ENCODE measurements around the gene AKAP7. TPM values are rescaled to one million over a fixed set of nuclear protein-coding genes. Genes with fewer than 3 reads are reported as not detected.

AKAP7 gene
- total RNA-seq, 1 donor from 2014 or later = 10.9 TPM

GRCh38 chr6:131134980-131135243, 355 bp upstream of the AKAP7 start:
- Histone ChIP-seq H3K4me1 (peaks cover 25% of the 10 kb centered on the region), H3K4me3 (peak overlapping the region; percentile 81), H3K27me3 (ENCODE audit: low read depth) (no peaks in the 10 kb centered on the region), H3K9me3 (replicated peaks) (no peaks in the 10 kb centered on the region), H3K27ac (replicated peaks) (peak overlapping the region; percentile 95), H3K36me3 (no peaks in the 10 kb centered on the region)
- TF ChIP-seq CTCF (IDR thresholded peaks at IDR 0.05; ENCODE audit: borderline replicate concordance) = no peak
- no peak for DNase-seq
- intact Hi-C loops (cut with micrococcal nuclease) = no loop called here

DNA sequence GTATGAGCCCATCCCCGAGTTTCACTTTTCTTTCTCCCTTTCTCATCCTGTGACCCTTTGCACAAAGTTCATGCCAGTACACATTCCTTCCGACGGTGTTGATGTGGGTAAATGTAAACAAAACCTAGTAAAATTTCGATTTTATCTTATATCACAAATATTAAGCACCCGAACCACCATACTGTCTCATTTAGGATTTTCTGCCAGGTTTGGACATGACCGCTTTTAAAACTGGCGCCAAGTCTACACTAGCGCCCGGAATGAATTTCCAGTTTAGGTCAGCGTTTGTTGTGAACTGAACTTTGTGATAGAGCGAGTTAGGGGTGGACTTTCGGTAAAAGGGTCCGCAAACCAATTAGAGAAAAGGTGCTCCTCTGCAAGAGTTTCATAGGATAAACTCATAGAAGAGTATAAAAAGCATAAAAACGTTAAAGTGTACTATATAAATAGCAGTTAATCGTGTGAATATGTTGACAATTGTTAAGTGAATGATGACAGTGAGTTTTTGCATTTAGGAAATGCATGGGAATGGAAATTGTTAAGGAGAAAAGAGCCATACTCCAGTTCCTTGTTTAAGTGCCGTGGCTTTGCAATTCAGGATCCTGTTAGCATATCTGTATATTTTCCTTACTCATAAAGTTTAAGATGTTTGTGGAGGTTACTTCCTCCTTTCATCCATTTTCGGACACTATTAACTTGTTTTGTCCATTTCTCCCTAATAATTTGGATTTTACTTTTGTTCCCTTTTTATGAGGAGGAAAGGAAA, 937 bp downstream of the AKAP7 start:
- intact Hi-C loops (cut with micrococcal nuclease) = no loop called here
- TF ChIP-seq CTCF (IDR thresholded peaks at IDR 0.05; ENCODE audit: borderline replicate concordance) = no peak
- H3K9me3 ChIP-seq (replicated peaks) = no peaks in the 10 kb centered on the region
- peak overlapping the region; percentile 95 for H3K27ac ChIP-seq (replicated peaks)
- H3K36me3 ChIP-seq = no peaks in the 10 kb centered on the region
- DNase-seq = no peak
- H3K4me1 ChIP-seq = peaks cover 25% of the 10 kb centered on the region
- no peaks in the 10 kb centered on the region for H3K27me3 ChIP-seq (ENCODE audit: low read depth)
- peak overlapping the region; percentile 81 for H3K4me3 ChIP-seq

GRCh38 chr6:131139599-131139998, 4.3 kb downstream of the AKAP7 start:
- H3K27ac ChIP-seq (replicated peaks) = no peak overlapping the region
- intact Hi-C loops (cut with micrococcal nuclease) = no loop called here
- peaks cover 21% of the 10 kb centered on the region for H3K4me1 ChIP-seq
- TF ChIP-seq CTCF (IDR thresholded peaks at IDR 0.05; ENCODE audit: borderline replicate concordance) = no peak
- H3K36me3 ChIP-seq = no peaks in the 10 kb centered on the region
- no peak for DNase-seq
- H3K27me3 ChIP-seq (ENCODE audit: low read depth) = no peaks in the 10 kb centered on the region
- H3K9me3 ChIP-seq (replicated peaks) = no peaks in the 10 kb centered on the region
- H3K4me3 ChIP-seq = no peak overlapping the region

DNA sequence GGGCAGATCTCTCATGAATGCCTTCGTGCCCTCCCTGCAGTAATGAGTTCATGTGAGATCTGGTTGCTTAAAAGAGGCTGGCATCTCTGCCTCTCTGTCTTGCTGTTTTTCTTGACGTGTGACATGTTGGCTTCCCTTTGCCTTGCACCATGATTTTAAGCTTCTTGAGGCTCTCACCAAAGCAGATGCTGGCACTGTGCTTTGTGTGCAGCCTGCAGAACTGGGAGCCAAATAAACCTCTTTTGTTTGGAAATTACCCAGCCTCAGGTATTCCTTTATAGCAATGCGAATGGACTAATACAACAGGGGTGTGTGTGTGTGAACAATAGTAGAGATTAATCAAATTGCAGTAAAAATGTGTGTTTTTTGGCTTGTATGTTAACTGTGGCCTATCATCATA, 8.1 kb downstream of the AKAP7 start:
- Histone ChIP-seq H3K36me3 (peaks cover 15% of the 10 kb centered on the region), H3K9me3 (replicated peaks) (no peaks in the 10 kb centered on the region), H3K27me3 (ENCODE audit: low read depth) (no peaks in the 10 kb centered on the region), H3K4me3 (no peak overlapping the region), H3K4me1 (no peaks in the 10 kb centered on the region), H3K27ac (replicated peaks) (no peak overlapping the region)
- TF ChIP-seq CTCF (IDR thresholded peaks at IDR 0.05; ENCODE audit: borderline replicate concordance) = no peak
- DNase-seq = no peak
- intact Hi-C loops (cut with micrococcal nuclease) = no loop called here

DNA sequence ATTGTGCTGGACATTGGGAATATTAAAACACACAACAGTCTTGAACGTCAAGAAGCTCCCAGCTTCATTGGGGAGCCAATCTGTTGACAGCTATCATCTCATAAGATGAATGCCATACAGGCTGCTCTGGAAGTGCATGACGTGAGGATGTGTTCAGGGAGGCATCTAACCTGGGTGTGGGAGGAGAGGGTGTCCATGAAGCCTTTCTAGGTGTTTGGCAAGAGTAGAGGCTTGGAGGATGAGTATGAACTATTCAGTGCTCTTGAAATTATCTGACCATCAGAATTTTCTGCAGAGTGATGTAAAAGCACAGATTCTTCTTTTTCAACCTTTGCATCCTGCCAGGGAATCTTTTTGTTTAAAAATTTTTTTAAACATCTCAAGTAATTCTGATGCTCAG, 11.6 kb downstream of the AKAP7 start:
- intact Hi-C loops (cut with micrococcal nuclease) = no loop called here
- H3K27me3 ChIP-seq (ENCODE audit: low read depth) = no peaks in the 10 kb centered on the region
- H3K9me3 ChIP-seq (replicated peaks) = no peaks in the 10 kb centered on the region
- H3K27ac ChIP-seq (replicated peaks) = no peak overlapping the region
- peaks cover 15% of the 10 kb centered on the region for H3K36me3 ChIP-seq
- H3K4me3 ChIP-seq = no peak overlapping the region
- no peak for TF ChIP-seq CTCF (IDR thresholded peaks at IDR 0.05; ENCODE audit: borderline replicate concordance)
- no peaks in the 10 kb centered on the region for H3K4me1 ChIP-seq
- no peak for DNase-seq

All from left ventricle myocardium inferior (tissue), 1 donor.